ENCODE results near the gene MARVELD3.

DNA sequence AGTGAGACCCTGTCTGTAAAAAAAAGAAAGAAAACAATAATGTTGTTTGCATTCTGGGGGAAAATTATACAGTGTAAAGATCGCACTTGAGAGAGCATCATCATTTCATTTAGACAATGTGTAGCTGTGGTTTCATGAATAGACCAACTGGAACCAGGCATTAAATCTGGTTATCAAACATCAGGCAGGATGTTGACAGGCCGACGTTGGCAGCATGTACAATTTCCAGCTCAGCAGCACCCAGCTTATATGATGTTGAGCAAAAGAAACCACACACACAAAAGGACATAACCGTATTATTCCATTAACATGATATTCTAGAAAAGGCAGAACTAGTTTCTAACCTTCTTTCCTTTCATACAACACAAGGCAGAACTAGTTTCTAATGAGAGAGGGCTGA lies 5.8 kb downstream of the MARVELD3 start:
- no peak for TF ChIP-seq EZH2 (IDR thresholded peaks at IDR 0.05; ENCODE audit: low read depth)
- TF ChIP-seq, protein P1, sequence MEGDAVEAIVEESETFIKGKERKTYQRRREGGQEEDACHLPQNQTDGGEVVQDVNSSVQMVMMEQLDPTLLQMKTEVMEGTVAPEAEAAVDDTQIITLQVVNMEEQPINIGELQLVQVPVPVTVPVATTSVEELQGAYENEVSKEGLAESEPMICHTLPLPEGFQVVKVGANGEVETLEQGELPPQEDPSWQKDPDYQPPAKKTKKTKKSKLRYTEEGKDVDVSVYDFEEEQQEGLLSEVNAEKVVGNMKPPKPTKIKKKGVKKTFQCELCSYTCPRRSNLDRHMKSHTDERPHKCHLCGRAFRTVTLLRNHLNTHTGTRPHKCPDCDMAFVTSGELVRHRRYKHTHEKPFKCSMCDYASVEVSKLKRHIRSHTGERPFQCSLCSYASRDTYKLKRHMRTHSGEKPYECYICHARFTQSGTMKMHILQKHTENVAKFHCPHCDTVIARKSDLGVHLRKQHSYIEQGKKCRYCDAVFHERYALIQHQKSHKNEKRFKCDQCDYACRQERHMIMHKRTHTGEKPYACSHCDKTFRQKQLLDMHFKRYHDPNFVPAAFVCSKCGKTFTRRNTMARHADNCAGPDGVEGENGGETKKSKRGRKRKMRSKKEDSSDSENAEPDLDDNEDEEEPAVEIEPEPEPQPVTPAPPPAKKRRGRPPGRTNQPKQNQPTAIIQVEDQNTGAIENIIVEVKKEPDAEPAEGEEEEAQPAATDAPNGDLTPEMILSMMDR (conservative IDR thresholded peaks at IDR 0.05), result no peak
